Activated T-helper 1 cell treated with anti-CD3 and anti-CD28 coated beads, Interleukin-12 subunit alpha, Interleukin-12 subunit beta, Interleukin-2, Interleukin-4 antibody, amounts not matched to agents 30 ng/mL and 10 ng/mL and 1 ng/mL, durations not matched to agents 14 hours and 24 hours and 36 hours (primary cell): ENCODE results near the gene PMIS2. TPM values are rescaled to one million over a fixed set of nuclear protein-coding genes. Genes with fewer than 3 reads are reported as not detected.

Experiments
- DNase-seq: peaks from one replicate; pipeline ENCODE4 v3.0.0; 2021; ENCODE audit warnings: low spot score
- H3K27ac Mint-ChIP-seq: one replicate; pipeline ENCODE4 v1.8.0; 2021; ENCODE audit warnings: mild to moderate bottlenecking, mixed read lengths
- H3K27me3 Mint-ChIP-seq: one replicate; pipeline ENCODE4 v1.8.0; 2022; ENCODE audit warnings: mild to moderate bottlenecking, moderate library complexity, mixed read lengths; ENCODE audit not compliant: insufficient read depth
- H3K36me3 Mint-ChIP-seq: one replicate; pipeline ENCODE4 v1.8.0; 2021; ENCODE audit warnings: low read depth, mixed read lengths
- H3K4me1 Mint-ChIP-seq: one replicate; pipeline ENCODE4 v1.8.0; 2021; ENCODE audit warnings: low read depth, mixed read lengths
- H3K4me3 Mint-ChIP-seq: one replicate; pipeline ENCODE4 v1.8.0; 2021; ENCODE audit warnings: mild to moderate bottlenecking, moderate library complexity, mixed read lengths
- H3K9me3 Mint-ChIP-seq: one replicate; pipeline ENCODE4 v1.8.0; 2021; ENCODE audit warnings: mixed read lengths
- intact Hi-C: fragments of 100-400 bp; cut with micrococcal nuclease; formaldehyde crosslinking; loops from one replicate; pipeline ENCODE4 v1.15.1; 2024
- total RNA-seq: library from RNA; stranded (reverse); gene quantifications from 2 replicates; pipeline ENCODE4 v1.2.3, GENCODE V29; 2022

PMIS2 gene
- total RNA-seq, 1 donor from 2014 or later: not detected

DNA sequence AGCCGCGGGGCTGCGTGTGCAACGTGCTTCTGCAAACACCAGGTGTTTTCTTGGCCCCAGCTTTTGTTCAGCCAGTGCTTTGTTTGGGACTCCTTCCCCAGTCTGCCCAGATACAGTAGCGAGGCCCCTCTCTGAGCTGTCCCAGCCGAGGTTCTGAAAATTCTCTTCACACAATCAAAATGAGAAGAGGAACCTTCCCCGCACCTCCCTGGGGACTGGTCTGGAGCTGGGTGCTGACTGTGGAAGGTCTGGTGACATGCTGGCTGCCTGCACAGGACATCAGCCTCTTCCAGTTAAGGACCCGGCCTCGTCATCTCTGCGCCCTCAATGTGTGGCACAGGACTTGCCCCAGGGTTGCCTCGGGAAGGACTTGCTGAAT lies 26.7 kb upstream of the PMIS2 start:
- Mint-ChIP-seq H3K27me3 (peaks cover 27% of the 10 kb centered on the region), H3K36me3 (no peaks in the 10 kb centered on the region)
- intact Hi-C loops: no loop called here

DNA sequence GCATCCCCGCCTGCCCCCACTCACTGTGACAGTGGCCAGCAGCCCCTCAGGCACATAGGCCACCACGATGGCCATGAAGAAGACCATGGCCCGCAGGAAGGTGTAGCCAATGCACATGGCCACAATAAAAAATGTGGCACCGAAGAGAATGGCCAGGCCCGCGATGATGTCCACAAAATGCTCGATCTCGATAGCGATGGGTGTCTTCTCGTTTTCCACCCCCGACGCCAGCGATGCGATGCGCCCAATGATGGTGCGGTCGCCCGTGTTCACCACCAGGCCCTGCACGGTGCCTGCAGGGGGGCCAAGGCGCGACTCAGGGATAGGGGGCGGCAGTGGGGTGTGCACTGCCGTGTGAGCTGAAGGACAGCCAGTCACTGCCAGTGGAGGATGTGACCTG lies 26.2 kb upstream of the PMIS2 start:
- intact Hi-C loops: no loop called here
- Mint-ChIP-seq H3K27me3 (peaks cover 29% of the 10 kb centered on the region), H3K4me3 (no peak overlapping the region), H3K9me3 (no peaks in the 10 kb centered on the region), H3K27ac (no peak overlapping the region), H3K4me1 (no peaks in the 10 kb centered on the region), H3K36me3 (no peaks in the 10 kb centered on the region)
- no peak for DNase-seq

More for the DNA sequence above, 26.7 kb upstream of the PMIS2 start:
- no peaks in the 10 kb centered on the region for H3K4me1 Mint-ChIP-seq
- no peak overlapping the region for H3K4me3 Mint-ChIP-seq
- H3K27ac Mint-ChIP-seq: no peak overlapping the region
- DNase-seq: no peak
- no peaks in the 10 kb centered on the region for H3K9me3 Mint-ChIP-seq

DNA sequence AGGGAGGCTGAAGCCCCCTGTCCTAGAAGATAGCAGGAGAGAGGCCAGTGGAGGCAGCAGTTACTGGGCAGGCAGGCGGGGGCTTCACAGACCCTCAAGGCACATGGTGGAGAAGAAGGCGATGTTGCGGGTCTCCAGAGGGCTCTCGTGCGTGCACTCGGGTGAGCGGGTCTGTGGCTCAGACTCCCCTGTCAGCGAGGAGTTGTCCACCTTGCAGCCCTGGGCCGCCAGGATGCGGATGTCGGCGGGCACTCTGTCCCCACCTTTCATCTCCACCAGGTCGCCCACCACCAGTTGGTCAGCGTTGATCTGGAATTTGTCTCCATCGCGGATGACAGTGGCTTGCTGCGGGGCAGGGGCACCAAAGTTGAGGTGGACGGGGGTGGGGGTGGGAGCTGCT lies 25.7 kb upstream of the PMIS2 start:
- H3K27me3 Mint-ChIP-seq: peaks cover 30% of the 10 kb centered on the region
- no peak overlapping the region for H3K4me3 Mint-ChIP-seq
- H3K4me1 Mint-ChIP-seq: no peaks in the 10 kb centered on the region
- no peaks in the 10 kb centered on the region for H3K9me3 Mint-ChIP-seq
- H3K36me3 Mint-ChIP-seq: no peaks in the 10 kb centered on the region
- no peak overlapping the region for H3K27ac Mint-ChIP-seq
- DNase-seq: no peak
- intact Hi-C loops: no loop called here

DNA sequence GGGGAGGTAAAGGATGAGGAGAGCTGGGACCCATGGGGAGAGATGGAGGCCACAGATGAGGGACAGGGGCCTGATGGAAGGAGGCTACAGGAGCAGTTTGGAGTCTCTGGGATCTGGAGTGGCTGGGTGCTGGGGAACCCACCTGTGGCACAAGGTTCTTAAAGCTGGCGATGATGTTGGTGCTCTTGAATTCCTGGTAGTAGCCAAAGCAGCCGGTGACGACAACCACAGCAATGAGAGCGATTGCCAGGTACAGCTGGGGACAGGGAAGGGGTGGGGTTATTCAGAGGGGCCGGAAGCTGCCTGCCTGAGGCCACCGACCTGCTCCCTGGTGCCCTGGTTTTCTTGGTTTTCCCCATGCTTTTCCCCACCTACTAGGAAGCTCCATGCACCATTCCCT lies 25.3 kb upstream of the PMIS2 start:
- H3K4me1 Mint-ChIP-seq: no peaks in the 10 kb centered on the region
- no peak overlapping the region for H3K4me3 Mint-ChIP-seq
- H3K27ac Mint-ChIP-seq: no peak overlapping the region
- intact Hi-C loops: no loop called here
- no peaks in the 10 kb centered on the region for H3K36me3 Mint-ChIP-seq
- no peaks in the 10 kb centered on the region for H3K9me3 Mint-ChIP-seq
- no peak for DNase-seq
- peaks cover 32% of the 10 kb centered on the region for H3K27me3 Mint-ChIP-seq

DNA sequence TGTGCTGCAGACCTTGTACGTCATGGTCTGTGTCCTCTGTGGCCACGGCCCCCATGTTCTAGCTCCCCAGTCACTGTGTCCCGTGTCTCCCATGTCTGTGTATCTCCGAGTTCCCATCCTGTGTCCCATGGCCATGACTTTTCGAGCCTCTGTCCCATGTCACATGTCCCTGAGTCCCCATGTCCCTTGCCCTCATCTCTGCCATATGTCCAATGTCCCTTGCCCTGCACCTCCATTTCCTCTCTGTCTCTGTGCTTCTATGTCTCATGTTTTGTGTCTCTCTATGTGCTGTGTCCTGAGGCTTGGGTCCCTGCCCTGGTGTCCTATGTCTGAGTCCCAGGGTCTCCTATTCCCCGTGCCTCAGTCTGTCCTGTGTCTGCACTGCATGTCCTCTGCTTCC lies 24.5 kb upstream of the PMIS2 start:
- Mint-ChIP-seq H3K27me3 (peaks cover 26% of the 10 kb centered on the region), H3K27ac (no peak overlapping the region)
- intact Hi-C loops: no loop called here

DNA sequence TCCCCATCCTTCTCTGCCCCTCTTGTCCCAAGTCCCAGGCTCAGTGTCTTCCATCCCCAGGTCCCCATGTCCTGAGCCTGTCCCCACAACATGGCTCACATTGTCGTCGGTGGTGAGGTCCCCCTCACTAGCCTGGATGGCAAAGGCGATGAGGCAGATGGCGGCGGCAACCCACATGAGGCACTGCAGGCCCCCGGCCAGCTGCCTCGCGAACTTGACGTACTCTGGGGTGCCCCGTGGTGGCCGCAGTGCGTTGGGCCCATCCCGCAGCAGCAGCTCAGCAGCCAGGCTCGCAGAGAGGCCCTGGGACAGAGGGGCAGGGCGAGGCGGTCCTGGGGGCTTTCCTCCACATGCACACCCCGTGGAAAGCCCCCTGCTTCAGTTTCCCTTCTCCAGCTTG lies 23.6 kb upstream of the PMIS2 start:
- no peaks in the 10 kb centered on the region for H3K9me3 Mint-ChIP-seq
- peaks cover 21% of the 10 kb centered on the region for H3K27me3 Mint-ChIP-seq
- H3K4me3 Mint-ChIP-seq: no peak overlapping the region
- intact Hi-C loops: no loop called here
- no peaks in the 10 kb centered on the region for H3K4me1 Mint-ChIP-seq
- no peaks in the 10 kb centered on the region for H3K36me3 Mint-ChIP-seq
- no peak for DNase-seq
- no peak overlapping the region for H3K27ac Mint-ChIP-seq

More for the DNA sequence above, 24.5 kb upstream of the PMIS2 start:
- DNase-seq: no peak
- no peak overlapping the region for H3K4me3 Mint-ChIP-seq
- H3K36me3 Mint-ChIP-seq: no peaks in the 10 kb centered on the region
- no peaks in the 10 kb centered on the region for H3K9me3 Mint-ChIP-seq
- H3K4me1 Mint-ChIP-seq: no peaks in the 10 kb centered on the region

DNA sequence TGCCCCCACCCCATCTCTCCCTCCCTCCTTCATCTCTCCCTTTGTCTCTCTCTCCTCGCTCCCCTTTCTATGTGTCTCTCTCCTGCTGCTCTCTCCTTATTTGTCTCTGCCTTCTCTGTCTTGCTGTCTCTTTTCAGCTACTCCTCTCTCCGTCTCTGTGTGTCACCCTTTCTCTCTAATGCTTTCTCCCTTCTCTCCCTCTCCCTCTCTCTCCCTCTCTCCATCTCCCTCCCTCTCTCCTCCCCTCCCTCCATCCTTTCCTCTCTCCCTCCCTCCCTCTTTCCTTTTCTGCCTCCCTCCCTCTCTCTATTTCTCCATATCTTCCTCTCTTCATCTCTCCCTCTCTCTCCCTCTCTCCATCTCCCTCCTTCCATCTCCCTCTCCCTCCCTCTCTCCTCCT lies 23.2 kb upstream of the PMIS2 start:
- Mint-ChIP-seq H3K4me1 (no peaks in the 10 kb centered on the region), H3K36me3 (no peaks in the 10 kb centered on the region), H3K9me3 (no peaks in the 10 kb centered on the region), H3K4me3 (no peak overlapping the region), H3K27me3 (peaks cover 21% of the 10 kb centered on the region), H3K27ac (no peak overlapping the region)
- no peak for DNase-seq
- intact Hi-C loops: no loop called here

DNA sequence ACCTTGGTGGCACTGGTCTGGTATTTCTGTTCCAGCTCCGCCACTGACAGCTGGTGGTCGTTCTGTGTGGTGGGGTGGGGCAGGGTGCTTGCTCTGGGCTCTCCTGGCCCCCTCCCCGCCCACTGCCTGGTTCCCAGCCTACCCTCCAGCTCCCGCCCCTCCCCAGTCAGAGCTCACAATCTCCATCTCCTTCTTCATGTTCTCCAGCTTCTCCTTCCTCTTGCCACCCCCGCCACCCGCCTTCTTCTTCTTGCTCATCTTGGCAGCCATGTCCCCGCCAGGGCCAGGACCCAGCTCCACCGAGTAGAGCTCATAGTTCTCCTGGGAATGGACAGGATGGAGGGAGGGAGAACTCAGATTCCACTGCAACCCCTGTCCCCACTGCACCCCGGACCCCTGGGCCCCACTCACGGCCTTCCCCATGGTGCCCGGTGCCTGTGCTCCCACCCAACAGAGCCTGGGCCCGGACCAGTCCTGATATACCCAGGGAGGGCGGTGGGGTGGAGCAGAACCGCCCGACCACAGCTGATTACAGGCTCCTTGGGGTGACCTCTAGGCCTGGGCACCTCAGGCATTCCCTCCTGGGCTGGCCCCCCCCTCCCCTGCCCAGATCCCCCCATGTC lies 22.7 kb upstream of the PMIS2 start, which contains the start of gene ATP4A:
Gene ATP4A (minus strand): TSS at position 452 of the 623 bp plus-strand sequence. CDS start 29 bp downstream, at position 423.
- peaks cover 21% of the 10 kb centered on the region for H3K27me3 Mint-ChIP-seq
- no peaks in the 10 kb centered on the region for H3K9me3 Mint-ChIP-seq
- H3K4me3 Mint-ChIP-seq: no peak within 1 kb of the TSS
- no peaks in the 10 kb centered on the region for H3K4me1 Mint-ChIP-seq
- DNase-seq: no peak
- H3K36me3 Mint-ChIP-seq: no peaks in the 10 kb centered on the region
- intact Hi-C loops: no loop called here
- H3K27ac Mint-ChIP-seq: no peak within 1 kb of the TSS

DNA sequence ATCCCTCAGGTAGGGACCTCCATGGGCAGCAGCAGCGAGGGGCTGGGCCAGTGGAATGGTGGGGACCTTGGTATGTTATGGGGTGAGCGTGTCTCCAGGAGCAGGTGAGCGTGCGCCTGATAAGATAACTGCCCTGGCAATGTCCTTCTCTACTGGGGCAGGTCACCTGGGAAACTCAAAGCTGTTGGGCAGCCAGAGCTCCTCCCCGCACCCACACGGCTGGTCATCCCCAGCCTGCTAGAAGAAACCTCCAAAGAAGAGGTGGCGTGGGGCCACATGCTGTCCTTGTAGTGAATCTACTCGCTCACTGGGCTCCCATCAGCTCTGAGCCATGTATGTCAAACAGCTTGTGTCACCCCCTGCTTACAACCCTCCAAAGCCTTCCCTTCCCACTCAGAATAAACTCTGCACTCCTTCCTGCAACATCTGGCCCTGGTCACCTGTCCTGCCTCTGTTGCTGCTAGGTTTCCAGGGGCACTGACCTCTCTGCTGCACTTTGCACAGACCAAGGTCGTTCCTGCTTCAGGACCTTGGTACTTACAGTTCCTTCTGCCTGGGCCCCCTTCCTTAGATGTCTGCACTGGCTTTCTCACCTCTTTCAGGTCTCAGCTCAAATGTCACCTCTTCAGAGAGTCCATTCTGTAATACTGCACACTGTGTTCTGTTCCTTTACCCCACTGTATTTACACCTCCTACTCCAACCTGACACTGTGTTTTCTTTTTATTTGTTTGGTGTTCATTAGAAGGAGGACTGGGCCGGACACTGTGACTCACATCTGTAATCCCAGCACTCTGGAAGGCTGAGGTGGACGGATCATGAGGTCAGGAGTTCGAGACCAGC lies 20.7 kb upstream of the PMIS2 start:
- intact Hi-C loops: no loop called here
- Mint-ChIP-seq H3K4me1 (no peaks in the 10 kb centered on the region), H3K9me3 (no peaks in the 10 kb centered on the region), H3K36me3 (no peaks in the 10 kb centered on the region), H3K27me3 (peaks cover 11% of the 10 kb centered on the region), H3K4me3 (no peak overlapping the region), H3K27ac (no peak overlapping the region)
- no peak for DNase-seq

DNA sequence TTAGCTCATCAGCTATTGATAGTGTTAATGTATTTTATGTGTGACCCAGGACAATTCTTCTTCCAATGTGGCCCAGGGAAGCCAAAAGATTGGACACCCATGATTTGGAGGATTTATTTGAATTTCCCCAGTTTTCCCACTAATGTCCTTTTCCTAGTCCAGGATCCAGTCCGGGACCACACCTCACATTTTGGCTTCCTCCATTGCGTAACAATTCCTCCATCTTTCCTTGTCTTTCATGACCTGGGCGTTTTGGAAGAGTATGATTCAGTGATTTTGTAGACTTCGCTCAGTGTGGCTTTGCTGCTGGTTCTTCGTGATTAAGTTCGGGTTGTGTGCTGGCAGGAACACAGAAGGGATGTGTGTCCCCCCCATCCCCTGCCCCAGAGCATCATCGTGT lies 19.2 kb upstream of the PMIS2 start:
- Mint-ChIP-seq H3K4me3 (no peak overlapping the region), H3K9me3 (no peaks in the 10 kb centered on the region), H3K27ac (no peak overlapping the region), H3K27me3 (peaks cover 15% of the 10 kb centered on the region), H3K4me1 (no peaks in the 10 kb centered on the region), H3K36me3 (no peaks in the 10 kb centered on the region)
- no peak for DNase-seq
- intact Hi-C loops: no loop called here

DNA sequence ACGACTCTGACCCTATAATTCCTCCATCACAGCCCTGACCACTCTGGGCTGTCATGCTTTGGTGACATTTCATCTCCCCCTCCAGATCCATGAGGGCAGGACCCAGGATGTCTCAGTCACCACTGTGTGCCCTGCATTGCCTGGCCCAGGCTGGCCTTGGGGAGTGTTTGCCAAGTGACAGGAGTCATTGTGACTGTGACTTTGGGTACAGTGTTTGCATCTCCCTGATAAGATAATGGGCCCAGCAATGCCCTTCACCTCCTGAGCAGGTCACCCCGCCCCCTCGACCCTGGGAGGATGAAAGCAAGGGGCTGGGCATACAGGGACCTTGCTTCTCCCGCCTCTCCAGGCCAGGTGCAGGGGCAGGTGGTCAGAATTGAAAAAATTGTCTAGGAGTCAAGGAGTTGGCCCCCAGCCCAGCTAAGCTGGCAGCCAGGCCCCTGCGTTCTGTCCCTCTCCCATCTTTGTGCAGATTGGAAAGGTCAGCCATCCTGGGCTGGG lies 16.6 kb upstream of the PMIS2 start:
- intact Hi-C loops: no loop called here
- Mint-ChIP-seq H3K9me3 (no peaks in the 10 kb centered on the region), H3K36me3 (no peaks in the 10 kb centered on the region), H3K27ac (no peak overlapping the region), H3K4me3 (no peak overlapping the region), H3K27me3 (peaks cover 13% of the 10 kb centered on the region), H3K4me1 (no peaks in the 10 kb centered on the region)
- no peak for DNase-seq

DNA sequence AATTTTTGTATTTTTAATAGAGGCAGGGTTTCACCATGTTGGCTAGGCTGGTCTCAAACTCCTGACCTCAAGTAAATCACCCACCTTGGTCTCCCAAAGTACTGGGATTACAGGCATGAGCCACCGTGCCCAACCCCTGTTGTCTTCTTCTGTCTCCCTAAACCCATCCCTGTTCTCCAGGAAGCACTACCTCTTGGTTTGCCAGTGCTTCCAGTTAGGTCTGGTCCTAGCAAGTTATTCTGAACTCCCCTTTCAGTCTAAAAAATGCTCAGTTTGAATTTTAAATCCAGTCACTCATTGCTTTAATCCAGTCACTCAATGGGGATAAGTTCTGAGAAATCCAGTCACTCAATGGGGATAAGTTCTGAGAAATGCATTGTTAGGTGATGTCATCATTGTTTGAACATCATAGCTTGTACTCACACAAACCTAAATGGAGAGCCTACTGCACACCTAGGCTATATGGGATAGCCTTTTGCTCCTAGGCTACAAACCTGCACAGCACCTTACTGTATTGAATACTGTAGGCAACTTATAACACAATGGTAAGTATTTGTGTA lies 14.5 kb upstream of the PMIS2 start:
- peaks cover 19% of the 10 kb centered on the region for H3K9me3 Mint-ChIP-seq
- H3K27ac Mint-ChIP-seq: no peak overlapping the region
- intact Hi-C loops: no loop called here
- no peaks in the 10 kb centered on the region for H3K4me1 Mint-ChIP-seq
- no peaks in the 10 kb centered on the region for H3K36me3 Mint-ChIP-seq
- no peak overlapping the region for H3K4me3 Mint-ChIP-seq
- peaks cover 9% of the 10 kb centered on the region for H3K27me3 Mint-ChIP-seq
- no peak for DNase-seq

DNA sequence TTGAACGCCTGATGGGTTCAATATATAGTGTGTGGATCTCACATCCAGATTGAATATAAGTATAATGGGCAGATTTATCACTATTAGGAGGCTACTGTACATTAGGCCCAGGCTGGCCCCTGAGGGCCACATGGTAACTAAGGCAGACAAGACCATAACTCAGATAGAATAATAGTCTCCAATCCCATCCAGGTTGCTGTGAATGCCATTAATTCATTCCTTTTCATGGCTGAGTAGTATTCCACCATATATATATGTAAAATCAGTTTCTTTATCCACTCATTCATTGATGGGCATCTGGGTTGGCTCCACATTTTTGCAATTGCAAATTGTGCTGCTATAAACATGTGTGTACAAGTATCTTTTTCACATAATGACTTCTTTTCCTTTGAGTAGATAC lies 8.1 kb upstream of the PMIS2 start:
- H3K36me3 Mint-ChIP-seq: no peaks in the 10 kb centered on the region
- peaks cover 27% of the 10 kb centered on the region for H3K9me3 Mint-ChIP-seq
- no peak overlapping the region for H3K4me3 Mint-ChIP-seq
- H3K4me1 Mint-ChIP-seq: no peaks in the 10 kb centered on the region
- peaks cover 2% of the 10 kb centered on the region for H3K27me3 Mint-ChIP-seq
- intact Hi-C loops: no loop called here
- H3K27ac Mint-ChIP-seq: no peak overlapping the region
- no peak for DNase-seq
